GM12878 (cell line): ENCODE measurements around the gene LGALS1. TPM values are rescaled to one million over a fixed set of nuclear protein-coding genes. Genes with fewer than 3 reads are reported as not detected.
A peak's percentile ranks its signal among the peaks of the same experiment; 100 is the strongest.

Experiments used
- ATAC-seq: fragments of 200-7000 bp; cut with Tn5 transposase; 3 replicates; pipeline ENCODE4 v1.9.1; 2020; ENCODE audit warnings: mild to moderate bottlenecking, moderate library complexity
- BruUV-seq: library from RNA; stranded (reverse); fragments of 400-500 nt; replicated peaks from 2 replicates; lab custom pipeline; 2021; lab: Mats Ljungman, UMichigan
- CTCF ChIA-PET: fragments of 300-600 bp; sonication (Branson Sonifier 250); formaldehyde crosslinking; extraction: SDS; loops from one replicate; lab custom pipeline; 2021; ENCODE audit warnings: inconsistent platforms; lab: Yijun Ruan, JAX
- POLR2A ChIA-PET: fragments of 350-600 bp; formaldehyde crosslinking; extraction: SDS; loops from one replicate; lab custom pipeline; 2021; ENCODE audit warnings: inconsistent platforms; lab: Charles Lee
- RAD21 ChIA-PET: fragments of 300-600 bp; sonication (Branson Sonifier 250); formaldehyde crosslinking; loops from one replicate; lab custom pipeline; 2023; ENCODE audit warnings: antibody characterized with exemption; ENCODE audit not compliant: unreplicated experiment; lab: Charles Lee
- SMC1A ChIA-PET: fragments of 300-600 bp; sonication (Branson Sonifier 250); formaldehyde crosslinking; loops from one replicate; lab custom pipeline; 2023; ENCODE audit not compliant: unreplicated experiment, uncharacterized antibody; lab: Charles Lee
- DNase-seq: peaks from one replicate; pipeline ENCODE4 v3.0.0-alpha.2; 2011; ENCODE audit warnings: low read depth, low spot score
- FAIRE-seq: peaks from 3 replicates; lab custom pipeline; 2011; peaks lifted over from hg19 to GRCh38; lab: Jason Lieb, UNC
- H2AFZ ChIP-seq: 2 replicates; pipeline ENCODE4 v1.6.0; 2011; ENCODE audit warnings: low read depth, low read length, control low read depth; ENCODE audit not compliant: control insufficient read depth
- H3K27ac ChIP-seq: 2 replicates; pipeline ENCODE4 v1.5.1; 2011; ENCODE audit warnings: control low read depth; ENCODE audit not compliant: control insufficient read depth, insufficient read depth
- H3K27me3 ChIP-seq, 2 experiments: replicated peaks in 1 of 2; 2 replicates each; pipeline versions ENCODE4 v1.6.0 to v1.6.1; 2011; ENCODE audit warnings: low read length in 1 of 2; ENCODE audit not compliant: control insufficient read depth in 2 of 2, insufficient read depth in 2 of 2
- H3K36me3 ChIP-seq, 2 experiments: 2 replicates each; pipeline ENCODE4 v1.5.1; 2011; ENCODE audit warnings: low read length in 1 of 2; ENCODE audit not compliant: control insufficient read depth in 2 of 2, insufficient read depth in 2 of 2
- H3K4me1 ChIP-seq: 2 replicates; pipeline ENCODE4 v1.6.1; 2011; ENCODE audit warnings: mild to moderate bottlenecking, low read length, moderate library complexity, mixed read lengths; ENCODE audit not compliant: control insufficient read depth, insufficient read depth
- H3K4me2 ChIP-seq: 2 replicates; pipeline ENCODE4 v1.6.0; 2011; ENCODE audit warnings: control low read depth; ENCODE audit not compliant: control insufficient read depth, insufficient read depth
- H3K4me3 ChIP-seq: fragments of 200-600 bp; sonication (generic); 2 replicates; pipeline ENCODE4 v1.5.1; 2016
- H3K79me2 ChIP-seq: 2 replicates; pipeline ENCODE4 v1.6.0; 2011; ENCODE audit warnings: low read length; ENCODE audit not compliant: control insufficient read depth, insufficient read depth
- H3K9ac ChIP-seq: 2 replicates; pipeline ENCODE4 v1.8.0; 2011; ENCODE audit warnings: low read length, control low read depth, mixed read lengths; ENCODE audit not compliant: control insufficient read depth, insufficient read depth
- H3K9me3 ChIP-seq: replicated peaks from 3 replicates; pipeline ENCODE4 v1.5.1; 2011; ENCODE audit warnings: mild to moderate bottlenecking, low read length; ENCODE audit not compliant: control insufficient read depth, insufficient read depth
- H4K20me1 ChIP-seq: 2 replicates; pipeline ENCODE4 v1.6.0; 2011; ENCODE audit not compliant: control insufficient read depth, insufficient read depth
- BCL3 ChIP-seq: IDR thresholded peaks from 2 replicates; pipeline ENCODE4 v1.6.1; 2011; ENCODE audit warnings: borderline replicate concordance, low read depth, mild to moderate bottlenecking, moderate library complexity, low read length; ENCODE audit not compliant: insufficient read depth, poor library complexity, severe bottlenecking
- DPF2 ChIP-seq: fragments of 450-650 bp; IDR thresholded peaks from 2 replicates; pipeline ENCODE4 v1.6.1; 2017; ENCODE audit warnings: mild to moderate bottlenecking
- E2F8 ChIP-seq: fragments of 450-650 bp; IDR thresholded peaks from 2 replicates; pipeline ENCODE4 v1.6.1; 2018; ENCODE audit warnings: mild to moderate bottlenecking, low read depth, moderate library complexity; ENCODE audit not compliant: partially characterized antibody
- NFIC ChIP-seq: IDR thresholded peaks from 2 replicates; pipeline ENCODE4 v1.6.1; 2012; ENCODE audit warnings: low read depth, mild to moderate bottlenecking, inconsistent platforms, low read length, moderate library complexity
- NR2F1 ChIP-seq: fragments of 450-650 bp; conservative IDR thresholded peaks from 2 replicates; pipeline ENCODE4 v1.6.1; 2017; ENCODE audit warnings: mild to moderate bottlenecking
- POLR2A ChIP-seq: IDR thresholded peaks from 2 replicates; pipeline ENCODE4 v1.6.1; 2011; ENCODE audit warnings: low read depth, mild to moderate bottlenecking, low read length
- SKIL ChIP-seq: fragments of 450-650 bp; IDR thresholded peaks from 2 replicates; pipeline ENCODE4 v1.6.1; 2017; ENCODE audit warnings: mild to moderate bottlenecking, low read depth, inconsistent platforms; ENCODE audit not compliant: poor library complexity, severe bottlenecking
- SPI1 ChIP-seq: IDR thresholded peaks from 2 replicates; pipeline ENCODE4 v1.6.1; 2011; ENCODE audit warnings: low read depth, mild to moderate bottlenecking, low read length, moderate library complexity, borderline replicate concordance; ENCODE audit not compliant: insufficient read depth
- STAT3 ChIP-seq: IDR thresholded peaks from 2 replicates; pipeline ENCODE4 v1.6.1; 2011; ENCODE audit warnings: low read depth, low read length, improper control_type of control experiment
- TBL1XR1 ChIP-seq: IDR thresholded peaks from 2 replicates; pipeline ENCODE4 v1.6.1; 2012; ENCODE audit warnings: low read depth, low read length, improper control_type of control experiment
- ZNF207 ChIP-seq: fragments of 450-650 bp; IDR thresholded peaks from 2 replicates; pipeline ENCODE4 v1.6.1; 2014; ENCODE audit warnings: antibody characterized with exemption, mild to moderate bottlenecking, borderline replicate concordance
- ZNF274 ChIP-seq: IDR thresholded peaks from one replicate; pipeline ENCODE4 v1.8.0; 2011; ENCODE audit not compliant: insufficient read length, insufficient read depth
- ZSCAN29 ChIP-seq: fragments of 450-650 bp; IDR thresholded peaks from 2 replicates; pipeline ENCODE4 v1.6.1; 2017; ENCODE audit warnings: mild to moderate bottlenecking, moderate library complexity
- WGBS: methylation state at CpG from one replicate; pipeline ENCODE4 v1.1.6; 2016; ENCODE audit warnings: low lambda C conversion rate; ENCODE audit not compliant: insufficient replicate concordance, insufficient coverage; ENCODE audit errors: missing lambda C conversion rate; 5-methylcytosine and 5-hydroxymethylcytosine counted together
- in situ Hi-C: fragments of 300-500 bp; cut with MboI; formaldehyde crosslinking; loops from 9 replicates; pipeline ENCODE4 v1.14.3; 2018; ENCODE audit warnings: mixed read lengths
- intact Hi-C: fragments of 100-400 bp; cut with micrococcal nuclease; formaldehyde crosslinking; loops from one replicate; pipeline ENCODE4 v1.14.2; 2022; ENCODE audit not compliant: unreplicated experiment
- polyA plus RNA-seq, 11 experiments: library from polyadenylated mRNA; depleted of rRNA in 4 of 11; unstranded in 6 of 11; stranded (reverse) in 5 of 11; fragments of >200 nt; fragmentation: Nextera tagmentation in 4 of 11; fragmentation: Illumina TruSeq in 1 of 11; extraction: Ambion mirVana in 4 of 11; extraction: Trizol in 1 of 11; gene quantifications; 1 replicate in 1 of 11; 2 replicates in 10 of 11; pipeline versions ENCODE4 v1.2.1 to v1.2.3, GENCODE V29; 2011 to 2016; ENCODE audit warnings: inconsistent platforms in 2 of 11, missing spikeins in 2 of 11, low read depth in 1 of 11
- total RNA-seq, 4 experiments: library from RNA; depleted of rRNA in 3 of 4; stranded (reverse); fragments of >200 nt in 3 of 4; fragmentation: Illumina TruSeq in 1 of 4; extraction: Trizol in 1 of 4; gene quantifications; 2 replicates each; pipeline versions ENCODE4 v1.2.1 to v1.2.3, GENCODE V29; 2013 to 2021

LGALS1 gene
- total and polyA plus RNA-seq, 10 of the 15 experiments (the other 5 are each of a cell fraction or from before 2014, with no cell fraction given) = 312 to 1,889 (median 706) TPM

GRCh38 chr22:37659897-37660708 is 15.3 kb upstream of the LGALS1 start (continued):
- TF ChIP-seq DPF2 (peak; percentile 78; the same call in 1 of the 2 replicates), SKIL (no peak), E2F8 (no peak), NR2F1 (peak; percentile 36; the same call in 1 of the 2 replicates)
- TF ChIP-seq, all 136 proteins: peak for 4

- ATAC-seq = no peak
- H3K27ac ChIP-seq = no peak overlapping the region
- no peak for FAIRE-seq
- ChIA-PET SMC1A (interaction anchor here (1.0 to 7.9 kb wide), 10 partner anchors 11 to 203 kb away, joined by 3 to 157 read pairs (median 21); partner anchors contain the start of genes GCAT, GGA1, LGALS1 and NOL12), RAD21 (interaction anchor here (1.2 to 9.1 kb wide), 13 partner anchors 11 to 293 kb away, joined by 3 to 173 read pairs (median 9); partner anchors contain the start of genes ANKRD54, C22orf23, GCAT and GGA1), POLR2A (interaction anchor here (1.0 to 9.6 kb wide), 7 partner anchors 9 to 54 kb away, joined by 3 to 209 read pairs (median 6); partner anchors contain the start of genes LGALS1 and NOL12), CTCF (interaction anchor here (0.8 to 11.7 kb wide), 16 partner anchors 15 to 293 kb away, joined by 3 to 414 read pairs (median 6); partner anchors contain the start of genes C22orf23, GGA1, LGALS1 and NOL12)
- no TSS peak for BruUV-seq
- H3K4me1 ChIP-seq = peaks cover 12% of the 10 kb centered on the region
- peak overlapping the region; percentile 96 for H3K4me2 ChIP-seq
- H3K9me3 ChIP-seq = no peaks in the 10 kb centered on the region
- in situ Hi-C loops = no loop called here
- peaks cover 51% of the 10 kb centered on the region for H3K79me2 ChIP-seq
- no peaks in the 10 kb centered on the region for H3K27me3 ChIP-seq
- peak overlapping the region; percentile 70 for H3K9ac ChIP-seq
- H3K4me3 ChIP-seq = peak overlapping the region; percentile 82
- DNase-seq = no peak
- WGBS = 0% methylated on average over 2 of the region's 2 CpGs
- H2AFZ ChIP-seq = no peak overlapping the region
- peaks cover 0 to 7% of the 10 kb centered on the region in 2 experiments; a peak in 2 of 4 replicates for H3K36me3 ChIP-seq
- intact Hi-C loops = loop anchor here (1.0 to 2.0 kb wide), 2 partner anchors 21 to 202 kb away; no protein-coding TSS in a partner anchor
- no peaks in the 10 kb centered on the region for H4K20me1 ChIP-seq
- no peak for TF ChIP-seq ZNF207
- TF ChIP-seq TBL1XR1 = no peak
- no peak for TF ChIP-seq STAT3
- TF ChIP-seq POLR2A = no peak
- no peak for TF ChIP-seq ZSCAN29
- no peak for TF ChIP-seq BCL3
- no peak for TF ChIP-seq NFIC
- no peak for TF ChIP-seq SPI1
- no peak for TF ChIP-seq ZNF274
These were observed 14.8 kb upstream of the LGALS1 start for GRCh38 chr22:37660709-37661045.
